Adrenal gland (tissue), 5 donors: ENCODE results near the gene GSE1.

Source experiments
- POLR2A ChIP-seq, 2 donors: fragments of 450-650 bp; IDR thresholded peaks; one replicate each; pipeline ENCODE4 v1.6.1; 2017; ENCODE audit warnings: antibody characterized with exemption in 2 of 2, mild to moderate bottlenecking in 2 of 2, moderate library complexity in 1 of 2
- TF ChIP-seq, protein P1 (sequence below), 6 experiments: fragments of 450-650 bp in 4 of 6; fragments of 200-600 bp in 2 of 6; sonication (generic) in 1 of 6; IDR thresholded peaks; 1 replicate in 5 of 6; 2 replicates in 1 of 6; pipeline versions ENCODE4 v1.5.1 to v1.8.0; 2016 to 2021; ENCODE audit warnings: antibody characterized with exemption in 6 of 6, mild to moderate bottlenecking in 2 of 6, moderate library complexity in 1 of 6
- donor health status: DM: no; HTN: no; CAD: no.

DNA sequence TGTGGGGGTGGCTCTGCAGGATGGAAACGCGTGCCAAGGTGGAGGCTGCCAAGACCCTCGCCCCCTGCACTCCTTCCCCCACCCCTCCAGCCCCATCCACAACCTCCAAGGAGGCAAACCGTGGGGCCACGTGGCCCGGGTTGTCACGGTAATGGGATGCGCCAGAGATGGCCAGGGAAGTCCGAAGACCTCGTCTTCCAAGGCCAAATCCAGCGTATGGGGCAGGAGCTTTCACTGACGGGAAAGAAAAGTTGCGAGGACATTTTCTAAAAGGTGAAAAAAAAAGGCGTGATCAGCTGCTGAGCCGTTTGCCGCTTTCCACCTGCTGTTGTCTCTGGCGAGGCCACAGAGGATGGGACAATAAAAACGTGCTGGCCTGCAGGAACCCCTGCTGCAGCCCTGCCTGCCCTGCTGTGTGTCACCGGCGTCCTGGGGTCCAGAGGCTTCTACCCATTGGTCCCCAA lies 28.3 kb upstream of the GSE1 start:
- TF ChIP-seq, protein P1, sequence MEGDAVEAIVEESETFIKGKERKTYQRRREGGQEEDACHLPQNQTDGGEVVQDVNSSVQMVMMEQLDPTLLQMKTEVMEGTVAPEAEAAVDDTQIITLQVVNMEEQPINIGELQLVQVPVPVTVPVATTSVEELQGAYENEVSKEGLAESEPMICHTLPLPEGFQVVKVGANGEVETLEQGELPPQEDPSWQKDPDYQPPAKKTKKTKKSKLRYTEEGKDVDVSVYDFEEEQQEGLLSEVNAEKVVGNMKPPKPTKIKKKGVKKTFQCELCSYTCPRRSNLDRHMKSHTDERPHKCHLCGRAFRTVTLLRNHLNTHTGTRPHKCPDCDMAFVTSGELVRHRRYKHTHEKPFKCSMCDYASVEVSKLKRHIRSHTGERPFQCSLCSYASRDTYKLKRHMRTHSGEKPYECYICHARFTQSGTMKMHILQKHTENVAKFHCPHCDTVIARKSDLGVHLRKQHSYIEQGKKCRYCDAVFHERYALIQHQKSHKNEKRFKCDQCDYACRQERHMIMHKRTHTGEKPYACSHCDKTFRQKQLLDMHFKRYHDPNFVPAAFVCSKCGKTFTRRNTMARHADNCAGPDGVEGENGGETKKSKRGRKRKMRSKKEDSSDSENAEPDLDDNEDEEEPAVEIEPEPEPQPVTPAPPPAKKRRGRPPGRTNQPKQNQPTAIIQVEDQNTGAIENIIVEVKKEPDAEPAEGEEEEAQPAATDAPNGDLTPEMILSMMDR (IDR thresholded peaks at IDR 0.05) = no peak
- no peak for TF ChIP-seq POLR2A (IDR thresholded peaks at IDR 0.05)
